ENCODE results near the gene ATP10B. TPM values are rescaled to one million over a fixed set of nuclear protein-coding genes. Genes with fewer than 3 reads are reported as not detected.

ATP10B gene
- total and polyA plus RNA-seq, 2 of the 8 experiments (the other 6 are each of a cell fraction or from before 2014, with no cell fraction given): 0.06 to 0.11 TPM

DNA sequence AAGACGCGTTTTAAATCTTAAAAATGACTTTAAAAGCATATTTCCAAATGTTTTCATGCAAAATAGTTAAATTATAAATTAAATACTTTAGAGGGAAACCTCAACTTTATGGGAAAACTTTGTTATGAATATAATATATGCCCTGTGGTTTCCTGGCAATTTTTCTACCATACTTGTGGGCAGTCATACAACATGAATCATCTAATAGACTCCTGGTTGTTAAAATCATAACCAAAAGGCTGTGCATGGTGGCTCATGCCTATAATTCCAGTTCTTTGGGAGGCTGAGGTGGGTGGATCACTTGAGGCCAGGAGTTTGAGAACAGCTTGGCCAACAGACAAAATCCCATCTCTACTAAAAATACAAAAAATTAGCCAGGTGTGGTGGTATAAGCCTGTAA, 18.2 kb downstream of the ATP10B start (continued):
- TF ChIP-seq NANOG (IDR thresholded peaks at IDR 0.05; ENCODE audit: insufficient read depth, low read depth, low read length, poor library complexity, severe bottlenecking) (no peak), JUN (IDR thresholded peaks at IDR 0.05; ENCODE audit: low read depth, low read length) (no peak), RXRA (IDR thresholded peaks at IDR 0.05; ENCODE audit: insufficient read depth, low read depth, low read length) (no peak), HDAC2 (IDR thresholded peaks at IDR 0.05; ENCODE audit: borderline replicate concordance in 1 of 2, low read depth in 2 of 2, low read length in 2 of 2) (no peak), EZH2 (IDR thresholded peaks at IDR 0.05; ENCODE audit: low read depth, low read length, severe bottlenecking) (no peak), TAF7 (optimal IDR thresholded peaks at IDR 0.05; ENCODE audit: borderline replicate concordance, low read depth, low read length) (no peak)

All from H1 (cell line).